WTC11 (cell line): Measurements from ENCODE around the gene KIF22.

ENCODE experiments used
- ATF3 ChIP-seq: sonication (generic); formaldehyde crosslinking; conservative IDR thresholded peaks from 2 replicates; pipeline ENCODE4 v1.8.1; 2022; ENCODE audit warnings: mild to moderate bottlenecking, missing genetic modification reagents
- CTCF ChIP-seq: fragments of 200-600 bp; IDR thresholded peaks from 2 replicates; pipeline ENCODE4 v1.8.0; 2022; ENCODE audit warnings: antibody characterized with exemption
- E2F4 ChIP-seq: sonication (generic); formaldehyde crosslinking; IDR thresholded peaks from 2 replicates; pipeline ENCODE4 v1.8.1; 2022; ENCODE audit warnings: low read depth, mild to moderate bottlenecking, moderate library complexity, missing genetic modification reagents, borderline replicate concordance
- EMX1 ChIP-seq: fragments of 250-450 bp; sonication (Bioruptor Pico); IDR thresholded peaks from 2 replicates; pipeline ENCODE4 v1.8.0; 2021; ENCODE audit warnings: mild to moderate bottlenecking
- FOXJ3 ChIP-seq: sonication (generic); formaldehyde crosslinking; IDR thresholded peaks from 2 replicates; pipeline ENCODE4 v1.9.0; 2021; ENCODE audit warnings: missing genetic modification reagents, mild to moderate bottlenecking, borderline replicate concordance
- JUN ChIP-seq: sonication (generic); formaldehyde crosslinking; IDR thresholded peaks from 2 replicates; pipeline ENCODE4 v1.8.0; 2023; ENCODE audit warnings: mild to moderate bottlenecking, missing genetic modification reagents
- MAX ChIP-seq: sonication (generic); formaldehyde crosslinking; IDR thresholded peaks from 2 replicates; pipeline ENCODE4 v1.8.0; 2022; ENCODE audit warnings: mild to moderate bottlenecking, missing genetic modification reagents
- MYBL2 ChIP-seq: sonication (generic); formaldehyde crosslinking; IDR thresholded peaks from 2 replicates; pipeline ENCODE4 v1.8.1; 2023; ENCODE audit warnings: mild to moderate bottlenecking, moderate library complexity, missing genetic modification reagents
- NR3C1 ChIP-seq: sonication (generic); formaldehyde crosslinking; conservative IDR thresholded peaks from 2 replicates; pipeline ENCODE4 v1.8.1; 2023; ENCODE audit warnings: low read depth, mild to moderate bottlenecking, missing genetic modification reagents
- RELA ChIP-seq: sonication (generic); formaldehyde crosslinking; IDR thresholded peaks from 2 replicates; pipeline ENCODE4 v1.8.1; 2022; ENCODE audit warnings: missing genetic modification reagents, mild to moderate bottlenecking, borderline replicate concordance
- SMAD3 ChIP-seq: sonication (generic); formaldehyde crosslinking; IDR thresholded peaks from 2 replicates; pipeline ENCODE4 v1.8.0; 2022; ENCODE audit warnings: missing genetic modification reagents, mild to moderate bottlenecking, borderline replicate concordance
- TEAD4 ChIP-seq: sonication (generic); formaldehyde crosslinking; IDR thresholded peaks from 2 replicates; pipeline ENCODE4 v1.8.0; 2022; ENCODE audit warnings: mild to moderate bottlenecking, missing genetic modification reagents

- TF ChIP-seq CTCF (no peak), TEAD4 (CRISPR knock-in tag) (no peak), E2F4 (CRISPR knock-in tag) (0 out of 2 replicates have a peak, but pooled peaks have one; percentile 9), FOXJ3 (no peak), JUN (CRISPR knock-in tag) (no peak), MYBL2 (0 out of 2 replicates have a peak, but pooled peaks have one; percentile 59), NR3C1 (CRISPR knock-in tag) (no peak), EMX1 (CRISPR knock-in tag) (peak; percentile 87), RELA (CRISPR knock-in tag) (no peak), ATF3 (no peak), SMAD3 (CRISPR knock-in tag) (no peak), MAX (CRISPR knock-in tag) (no peak)
These were observed 20.8 kb downstream of the KIF22 start for GRCh38 chr16:29811170-29811895.
